Esophagus mucosa (tissue), 1 donor: ENCODE data around the gene NOTCH4. TPM values are rescaled to one million over a fixed set of nuclear protein-coding genes. Genes with fewer than 3 reads are reported as not detected.
A peak's percentile ranks its signal among the peaks of the same experiment; 100 is the strongest.

Source experiments
- ATAC-seq: fragments of 200-7000 bp; cut with Tn5 transposase; one replicate; pipeline ENCODE4 v1.9.1; 2020
- total RNA-seq: library from RNA; stranded (reverse); gene quantifications from one replicate; pipeline ENCODE4 v1.2.4, GENCODE V29; 2023
- donor health status: DM: yes; HTN: yes; CAD: no.

Gene NOTCH4
- total RNA-seq, 1 donor from 2014 or later, result 2.7 TPM

- no peak for ATAC-seq
Observed at GRCh38 chr6:32179766-32180405, 44.0 kb downstream of the NOTCH4 start.

GRCh38 chr6:32178547-32179440 lies 45.1 kb downstream of the NOTCH4 start:
- ATAC-seq, result no peak

- ATAC-seq, result peak; percentile 89
Observed at GRCh38 chr6:32177788-32178546, 45.9 kb downstream of the NOTCH4 start, which contains the start of gene RNF5. TSS of gene RNF5 (plus strand) at chr6:32178405. CDS start at chr6:32178512, 107 bp downstream.

- ATAC-seq, result no peak
Observed at GRCh38 chr6:32177183-32177787, 46.6 kb downstream of the NOTCH4 start.

- no peak for ATAC-seq
Observed at GRCh38 chr6:32176476-32177182, 47.2 kb downstream of the NOTCH4 start.

- ATAC-seq, result peak; percentile 56
Observed at GRCh38 chr6:32175711-32176475, 48.0 kb downstream of the NOTCH4 start, which contains the start of gene AGPAT1. TSS of gene AGPAT1 (minus strand) at chr6:32176084. CDS start at chr6:32171496, 4,588 bp downstream.

- no peak for ATAC-seq
Observed at GRCh38 chr6:32175322-32175710, 48.6 kb downstream of the NOTCH4 start.

GRCh38 chr6:32174416-32174815 lies 49.5 kb downstream of the NOTCH4 start:
- no peak for ATAC-seq

GRCh38 chr6:32173051-32173727 lies 50.7 kb downstream of the NOTCH4 start:
- ATAC-seq, result no peak

- ATAC-seq, result no peak
Observed at GRCh38 chr6:32171234-32171633, 52.6 kb downstream of the NOTCH4 start.

GRCh38 chr6:32170294-32170693 lies 53.6 kb downstream of the NOTCH4 start:
- ATAC-seq, result no peak

- no peak for ATAC-seq
Observed at GRCh38 chr6:32168807-32169591, 54.9 kb downstream of the NOTCH4 start.

GRCh38 chr6:32168350-32168749 lies 55.5 kb downstream of the NOTCH4 start:
- no peak for ATAC-seq

GRCh38 chr6:32167761-32168262 lies 56.1 kb downstream of the NOTCH4 start:
- no peak for ATAC-seq

- no peak for ATAC-seq
Observed at GRCh38 chr6:32167154-32167760, 56.6 kb downstream of the NOTCH4 start.

- ATAC-seq, result no peak
Observed at GRCh38 chr6:32166411-32167061, 57.3 kb downstream of the NOTCH4 start.

- no peak for ATAC-seq
Observed at GRCh38 chr6:32164295-32164694, 59.6 kb downstream of the NOTCH4 start, which contains the start of gene EGFL8. TSS of gene EGFL8 (plus strand) at chr6:32164595. CDS start at chr6:32166166, 1,571 bp downstream.
